ENCODE results near the gene STAT1. TPM values are rescaled to one million over a fixed set of nuclear protein-coding genes. Genes with fewer than 3 reads are reported as not detected.

STAT1 gene
- total RNA-seq, 3 donors from 2014 or later = 56.5 to 78.6 (median 74.8) TPM

GRCh38 chr2:191031256-191031655 is 17.3 kb upstream of the STAT1 start:
- intact Hi-C loops (cut with DNase I, micrococcal nuclease) = loop anchor here in 1 of 2 donors (5.0 kb wide), 1 partner anchor 249 kb away; no protein-coding TSS in a partner anchor
- Histone ChIP-seq H3K9me3 (no peaks in the 10 kb centered on the region), H3K36me3 (ENCODE audit: low read depth) (no peaks in the 10 kb centered on the region), H3K4me1 (ENCODE audit: low read depth) (no peaks in the 10 kb centered on the region), H3K4me3 (no peak overlapping the region)
- ATAC-seq (no peak), DNase-seq (no peak)
- TF ChIP-seq, protein P1, sequence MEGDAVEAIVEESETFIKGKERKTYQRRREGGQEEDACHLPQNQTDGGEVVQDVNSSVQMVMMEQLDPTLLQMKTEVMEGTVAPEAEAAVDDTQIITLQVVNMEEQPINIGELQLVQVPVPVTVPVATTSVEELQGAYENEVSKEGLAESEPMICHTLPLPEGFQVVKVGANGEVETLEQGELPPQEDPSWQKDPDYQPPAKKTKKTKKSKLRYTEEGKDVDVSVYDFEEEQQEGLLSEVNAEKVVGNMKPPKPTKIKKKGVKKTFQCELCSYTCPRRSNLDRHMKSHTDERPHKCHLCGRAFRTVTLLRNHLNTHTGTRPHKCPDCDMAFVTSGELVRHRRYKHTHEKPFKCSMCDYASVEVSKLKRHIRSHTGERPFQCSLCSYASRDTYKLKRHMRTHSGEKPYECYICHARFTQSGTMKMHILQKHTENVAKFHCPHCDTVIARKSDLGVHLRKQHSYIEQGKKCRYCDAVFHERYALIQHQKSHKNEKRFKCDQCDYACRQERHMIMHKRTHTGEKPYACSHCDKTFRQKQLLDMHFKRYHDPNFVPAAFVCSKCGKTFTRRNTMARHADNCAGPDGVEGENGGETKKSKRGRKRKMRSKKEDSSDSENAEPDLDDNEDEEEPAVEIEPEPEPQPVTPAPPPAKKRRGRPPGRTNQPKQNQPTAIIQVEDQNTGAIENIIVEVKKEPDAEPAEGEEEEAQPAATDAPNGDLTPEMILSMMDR (IDR thresholded peaks at IDR 0.05) = no peak

DNA sequence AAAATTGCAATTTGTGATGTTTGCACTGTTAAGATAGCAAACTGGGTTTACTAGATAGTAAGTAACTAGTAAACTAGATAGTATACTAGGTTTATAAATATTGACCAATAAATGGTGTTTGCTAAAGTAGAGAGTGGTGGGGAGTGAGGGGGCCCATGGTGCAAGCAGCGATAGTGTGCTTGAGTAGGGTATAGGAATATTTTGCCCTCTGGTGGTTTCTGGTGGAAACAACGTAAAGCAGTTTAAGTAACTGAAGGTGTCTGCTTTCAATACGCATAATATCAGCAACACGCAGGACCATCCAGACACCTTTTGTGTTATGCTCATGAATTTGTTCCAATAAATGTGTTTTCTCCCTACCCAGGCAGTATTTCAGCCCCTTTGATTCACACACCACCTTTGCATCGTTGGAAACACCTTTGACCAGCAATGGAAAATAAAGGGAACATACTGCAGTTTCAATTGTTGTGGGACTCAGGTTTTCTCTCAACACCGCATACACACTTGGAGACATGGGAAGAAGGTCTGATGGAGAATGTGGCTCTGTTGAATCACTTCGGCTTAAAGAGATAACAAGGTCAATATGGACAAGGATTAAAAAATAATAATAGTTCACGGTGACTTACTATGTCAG is 16.7 kb upstream of the STAT1 start:
- intact Hi-C loops (cut with DNase I, micrococcal nuclease) = loop anchor here in 1 of 2 donors (5.0 kb wide), 1 partner anchor 248 kb away; no protein-coding TSS in a partner anchor
- no peaks in the 10 kb centered on the region for H3K36me3 ChIP-seq (ENCODE audit: low read depth)
- peak; percentile 74 for ATAC-seq
- H3K4me3 ChIP-seq = no peak overlapping the region
- H3K9me3 ChIP-seq = no peaks in the 10 kb centered on the region
- no peaks in the 10 kb centered on the region for H3K4me1 ChIP-seq (ENCODE audit: low read depth)
- peak in 1 of 3 donors; percentile 76 for DNase-seq
- TF ChIP-seq, protein P1 (IDR thresholded peaks at IDR 0.05) = peak; percentile 15

DNA sequence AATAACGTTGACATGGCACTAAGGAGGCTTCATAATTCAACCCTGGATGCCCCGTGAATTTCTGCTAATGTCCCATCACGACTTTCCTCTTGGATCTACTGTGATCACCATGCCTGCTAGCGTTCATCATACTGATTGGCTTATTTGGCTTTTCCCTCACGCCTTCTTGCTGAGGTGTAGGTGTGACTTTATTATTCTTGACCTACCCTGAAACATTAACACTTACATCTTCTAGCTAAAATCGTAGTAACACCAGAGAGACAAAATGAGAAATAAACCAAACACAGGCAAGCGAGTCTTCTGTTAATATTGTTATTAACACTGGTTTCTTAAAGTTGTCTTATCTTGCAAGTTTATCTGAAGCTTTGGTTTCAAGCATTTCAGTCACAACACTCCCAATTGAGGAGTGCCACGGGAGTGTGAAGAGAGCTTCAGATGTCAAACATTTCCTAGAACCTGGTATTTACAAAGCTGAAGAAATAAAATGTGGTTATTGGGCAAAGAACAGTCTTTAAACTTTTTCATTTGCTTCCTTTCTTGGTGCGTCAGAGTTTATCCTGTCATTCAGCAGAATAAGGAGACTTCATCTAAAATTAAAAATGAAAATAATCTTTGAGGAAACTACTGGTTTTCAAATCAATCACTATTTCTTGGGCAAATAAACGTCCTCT is 15.4 kb upstream of the STAT1 start:
- intact Hi-C loops (cut with DNase I, micrococcal nuclease) = no loop called here
- DNase-seq (no peak), ATAC-seq (no peak)
- no peak overlapping the region for H3K4me3 ChIP-seq
- peaks cover 3% of the 10 kb centered on the region for H3K4me1 ChIP-seq (ENCODE audit: low read depth)
- H3K9me3 ChIP-seq = no peaks in the 10 kb centered on the region
- no peaks in the 10 kb centered on the region for H3K36me3 ChIP-seq (ENCODE audit: low read depth)
- TF ChIP-seq, protein P1 (IDR thresholded peaks at IDR 0.05) = no peak

- H3K4me3 ChIP-seq = no peak overlapping the region
- no peaks in the 10 kb centered on the region for H3K9me3 ChIP-seq
- peaks cover 11% of the 10 kb centered on the region for H3K4me1 ChIP-seq (ENCODE audit: low read depth)
- DNase-seq (no peak), ATAC-seq (peak; percentile 13)
- TF ChIP-seq, protein P1 (IDR thresholded peaks at IDR 0.05) = no peak
- intact Hi-C loops (cut with DNase I, micrococcal nuclease) = no loop called here
- no peaks in the 10 kb centered on the region for H3K36me3 ChIP-seq (ENCODE audit: low read depth)
Measured at GRCh38 chr2:191026377-191026776, 12.4 kb upstream of the STAT1 start.

GRCh38 chr2:191025135-191025534 is 11.2 kb upstream of the STAT1 start:
- ATAC-seq = no peak
- Histone ChIP-seq H3K4me1 (ENCODE audit: low read depth) (peaks cover 18% of the 10 kb centered on the region), H3K4me3 (no peak overlapping the region), H3K36me3 (ENCODE audit: low read depth) (no peaks in the 10 kb centered on the region), H3K9me3 (no peaks in the 10 kb centered on the region)
- TF ChIP-seq, protein P1 (IDR thresholded peaks at IDR 0.05) = no peak
- intact Hi-C loops (cut with DNase I, micrococcal nuclease) = no loop called here
- no peak for DNase-seq
